Measurements from ENCODE around the gene BARX2. TPM values are rescaled to one million over a fixed set of nuclear protein-coding genes. Genes with fewer than 3 reads are reported as not detected.

The BARX2 gene
- total and polyA plus RNA-seq, 2 of the 4 experiments (the other 2 are of a cell fraction): not detected

DNA sequence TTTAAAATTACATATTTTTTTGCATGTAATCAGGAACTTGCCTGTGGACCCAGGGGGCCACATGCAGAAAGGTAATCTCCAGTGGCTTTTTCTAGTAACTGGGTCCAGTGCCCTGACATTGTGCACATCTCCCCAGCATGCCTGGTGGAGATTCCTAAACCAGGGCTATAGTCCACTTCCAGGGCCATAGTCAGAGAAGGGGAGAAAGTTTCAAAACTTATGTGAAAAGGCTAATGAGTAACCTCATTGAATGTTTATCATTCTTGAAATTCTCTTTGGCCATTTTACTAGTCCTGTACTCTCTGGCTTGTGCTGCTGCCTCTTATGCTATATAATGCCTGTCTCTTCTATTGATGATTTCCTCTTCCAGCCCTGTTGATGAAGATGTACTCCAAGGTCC lies 47.8 kb downstream of the BARX2 start:
- Histone ChIP-seq H2BK120ac (ENCODE audit: low read depth, low read length) (no peak overlapping the region), H3K79me1 (ENCODE audit: low read depth in 1 of 2, low read length in 2 of 2) (no peaks in the 10 kb centered on the region), H3K23ac (ENCODE audit: low read depth, low read length) (no peak overlapping the region), H2BK5ac (ENCODE audit: low read depth, low read length, poor library complexity, severe bottlenecking) (no peak overlapping the region), H3K56ac (ENCODE audit: extremely low read depth, insufficient read depth, low read length) (no peak overlapping the region), H4K8ac (ENCODE audit: low read depth in 2 of 2, low read length in 2 of 2) (no peak overlapping the region), H3K4me2 (ENCODE audit: low read depth, low read length) (no peak overlapping the region), H4K20me1 (ENCODE audit: insufficient read depth, low read length) (no peaks in the 10 kb centered on the region), H3K14ac (replicated peaks; ENCODE audit: low read depth, low read length) (no peak overlapping the region), H3K4ac (ENCODE audit: low read depth, low read length) (no peak overlapping the region), H3K4me3 (ENCODE audit: insufficient read depth, low read depth, low read length) (no peak overlapping the region), H3K18ac (ENCODE audit: low read depth, low read length) (no peak overlapping the region), H2AK9ac (replicated peaks; ENCODE audit: low read depth, low read length, poor library complexity) (no peak overlapping the region), H3K9me3 (ENCODE audit: control insufficient read depth, insufficient read depth, low read length) (peaks cover 2% of the 10 kb centered on the region; the same call in 1 of the 2 replicates), H2BK15ac (ENCODE audit: low read depth, low read length) (no peak overlapping the region), H4K91ac (ENCODE audit: insufficient read depth, low read depth, low read length) (no peak overlapping the region), H3K4me1 (ENCODE audit: control insufficient read depth, insufficient read depth, low read length) (no peaks in the 10 kb centered on the region), H2BK20ac (ENCODE audit: low read depth, low read length) (no peak overlapping the region), H3K36me3 (ENCODE audit: control insufficient read depth, insufficient read depth, low read length) (no peaks in the 10 kb centered on the region), H2AFZ (replicated peaks; ENCODE audit: low read length, poor library complexity) (no peak overlapping the region), H3K27ac (ENCODE audit: insufficient read depth, low read length) (no peak overlapping the region), H4K5ac (ENCODE audit: low read depth, low read length) (no peak overlapping the region), H2AK5ac (ENCODE audit: low read depth, low read length) (no peak overlapping the region), H3K9me1 (ENCODE audit: insufficient read depth, low read length) (no peaks in the 10 kb centered on the region), H3K9ac (ENCODE audit: low read depth, low read length) (no peak overlapping the region), H3K27me3 (ENCODE audit: control insufficient read depth, insufficient read depth, low read length) (no peaks in the 10 kb centered on the region)
- in situ Hi-C loops (cut with MboI; ENCODE audit: low sequenced_read_pairs) (no loop called here), intact Hi-C loops (cut with micrococcal nuclease) (no loop called here), dilution Hi-C loops (cut with HindIII; ENCODE audit: low sequenced_read_pairs, unreplicated experiment) (no loop called here)
- no peak for DNase-seq
- TF ChIP-seq RCOR1 (IDR thresholded peaks at IDR 0.05; ENCODE audit: insufficient replicate concordance, low read length) (no peak), FOS (IDR thresholded peaks at IDR 0.05; ENCODE audit: low read depth, low read length) (no peak), CTCF (conservative IDR thresholded peaks at IDR 0.05; ENCODE audit: low read depth, low read length) (no peak), CHD1 (IDR thresholded peaks at IDR 0.05; ENCODE audit: low read depth, low read length) (no peak)
- CTCF ChIA-PET: no interaction called here
- no peak for ATAC-seq (ENCODE audit: low read depth)
- POLR2A ChIA-PET (ENCODE audit: unreplicated experiment): no interaction called here
- no TSS peak for BruUV-seq (replicated peaks)

All from IMR-90 (cell line).